Body of pancreas (tissue), 4 donors: Measurements from ENCODE around the gene SPP1. TPM values are rescaled to one million over a fixed set of nuclear protein-coding genes. Genes with fewer than 3 reads are reported as not detected.

ENCODE experiments used
- ATAC-seq: fragments of 150-250 bp; one replicate; pipeline ENCODE4 v1.9.1; 2016
- DNase-seq, 4 donors: peaks; one replicate each; pipeline ENCODE4 v3.0.0-alpha.2; 2019
- H3K27ac ChIP-seq, 4 donors: fragments of 200-600 bp; sonication (generic); 1 replicate in 3 of 4; 2 replicates in 1 of 4; pipeline versions ENCODE4 v1.5.1 to v1.6.1; 2016 to 2019; ENCODE audit warnings: mild to moderate bottlenecking in 1 of 4, mixed read lengths in 1 of 4, moderate library complexity in 1 of 4
- H3K27me3 ChIP-seq, 2 donors: fragments of 200-600 bp; sonication (generic); one replicate each; pipeline ENCODE4 v1.6.0; 2016; ENCODE audit warnings: mild to moderate bottlenecking in 1 of 2
- H3K36me3 ChIP-seq, 2 donors: fragments of 200-600 bp; sonication (generic); replicated peaks in 1 of 2; 2 replicates each; pipeline ENCODE4 v1.5.1; 2016; ENCODE audit warnings: low read depth in 2 of 2; ENCODE audit not compliant: insufficient read depth in 1 of 2
- H3K4me1 ChIP-seq: fragments of 200-600 bp; sonication (generic); one replicate; pipeline ENCODE4 v1.6.0; 2016
- H3K4me3 ChIP-seq, 2 donors: fragments of 200-600 bp; sonication (generic); 1 replicate in 1 of 2; 2 replicates in 1 of 2; pipeline ENCODE4 v1.5.1; 2016 to 2019
- H3K9me3 ChIP-seq, 3 donors: fragments of 200-600 bp; sonication (generic); 1 replicate in 2 of 3; 2 replicates in 1 of 3; pipeline ENCODE4 v1.5.1; 2016
- POLR2A ChIP-seq, 3 donors: fragments of 450-650 bp; IDR thresholded peaks; one replicate each; pipeline ENCODE4 v1.6.1; 2016; ENCODE audit warnings: antibody characterized with exemption in 3 of 3, mild to moderate bottlenecking in 2 of 3
- WGBS, 2 donors: methylation state at CpG; one replicate each; pipeline ENCODE4 v1.1.5; 2017; 5-methylcytosine and 5-hydroxymethylcytosine counted together
- intact Hi-C: fragments of 100-400 bp; cut with DNase I; formaldehyde crosslinking; loops from one replicate; pipeline ENCODE4 v1.15.1; 2023
- total RNA-seq, 2 donors: library from RNA; depleted of rRNA; stranded (reverse); fragments of >200 nt; gene quantifications; one replicate each; pipeline ENCODE4 v1.1.0, GENCODE V29; 2016
- TF ChIP-seq, protein P1 (sequence below), 7 experiments: fragments of 450-650 bp in 4 of 7; fragments of 200-600 bp in 3 of 7; sonication (generic) in 3 of 7; IDR thresholded peaks; one replicate each; pipeline ENCODE4 v1.5.1; 2016 to 2019; ENCODE audit warnings: antibody characterized with exemption in 7 of 7

SPP1 gene
- total RNA-seq, 2 donors from 2014 or later: 62.8 to 154 TPM

DNA sequence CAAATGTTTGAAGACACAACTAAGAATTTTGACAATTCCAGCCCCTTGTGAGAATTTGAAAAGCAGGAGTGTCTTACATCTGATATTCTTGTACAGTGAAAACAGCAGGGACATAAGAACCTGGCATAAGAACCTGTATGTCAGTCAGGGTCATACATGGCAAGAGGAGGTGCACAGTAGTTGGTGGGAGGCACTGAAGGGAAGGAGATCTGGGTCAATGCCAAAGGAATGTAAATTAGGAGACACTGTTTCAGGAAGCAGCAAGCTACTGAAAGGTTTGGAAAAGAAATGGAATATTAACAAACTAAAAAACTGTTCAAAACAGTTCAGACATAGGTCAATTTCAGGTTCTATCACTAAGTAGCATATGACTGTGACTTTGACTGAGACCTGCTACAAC, 25.0 kb upstream of the SPP1 start:
- Histone ChIP-seq H3K4me3 (no peak overlapping the region), H3K4me1 (peaks cover 15% of the 10 kb centered on the region), H3K36me3 (no peaks in the 10 kb centered on the region), H3K27me3 (no peaks in the 10 kb centered on the region), H3K9me3 (no peaks in the 10 kb centered on the region), H3K27ac (peak overlapping the region in 2 of 4 donors; percentile 31 to 70)
- no peak for DNase-seq
- no peak for ATAC-seq
- TF ChIP-seq POLR2A (IDR thresholded peaks at IDR 0.05): no peak
- TF ChIP-seq, protein P1, sequence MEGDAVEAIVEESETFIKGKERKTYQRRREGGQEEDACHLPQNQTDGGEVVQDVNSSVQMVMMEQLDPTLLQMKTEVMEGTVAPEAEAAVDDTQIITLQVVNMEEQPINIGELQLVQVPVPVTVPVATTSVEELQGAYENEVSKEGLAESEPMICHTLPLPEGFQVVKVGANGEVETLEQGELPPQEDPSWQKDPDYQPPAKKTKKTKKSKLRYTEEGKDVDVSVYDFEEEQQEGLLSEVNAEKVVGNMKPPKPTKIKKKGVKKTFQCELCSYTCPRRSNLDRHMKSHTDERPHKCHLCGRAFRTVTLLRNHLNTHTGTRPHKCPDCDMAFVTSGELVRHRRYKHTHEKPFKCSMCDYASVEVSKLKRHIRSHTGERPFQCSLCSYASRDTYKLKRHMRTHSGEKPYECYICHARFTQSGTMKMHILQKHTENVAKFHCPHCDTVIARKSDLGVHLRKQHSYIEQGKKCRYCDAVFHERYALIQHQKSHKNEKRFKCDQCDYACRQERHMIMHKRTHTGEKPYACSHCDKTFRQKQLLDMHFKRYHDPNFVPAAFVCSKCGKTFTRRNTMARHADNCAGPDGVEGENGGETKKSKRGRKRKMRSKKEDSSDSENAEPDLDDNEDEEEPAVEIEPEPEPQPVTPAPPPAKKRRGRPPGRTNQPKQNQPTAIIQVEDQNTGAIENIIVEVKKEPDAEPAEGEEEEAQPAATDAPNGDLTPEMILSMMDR (IDR thresholded peaks at IDR 0.05): no peak
- intact Hi-C loops: no loop called here

DNA sequence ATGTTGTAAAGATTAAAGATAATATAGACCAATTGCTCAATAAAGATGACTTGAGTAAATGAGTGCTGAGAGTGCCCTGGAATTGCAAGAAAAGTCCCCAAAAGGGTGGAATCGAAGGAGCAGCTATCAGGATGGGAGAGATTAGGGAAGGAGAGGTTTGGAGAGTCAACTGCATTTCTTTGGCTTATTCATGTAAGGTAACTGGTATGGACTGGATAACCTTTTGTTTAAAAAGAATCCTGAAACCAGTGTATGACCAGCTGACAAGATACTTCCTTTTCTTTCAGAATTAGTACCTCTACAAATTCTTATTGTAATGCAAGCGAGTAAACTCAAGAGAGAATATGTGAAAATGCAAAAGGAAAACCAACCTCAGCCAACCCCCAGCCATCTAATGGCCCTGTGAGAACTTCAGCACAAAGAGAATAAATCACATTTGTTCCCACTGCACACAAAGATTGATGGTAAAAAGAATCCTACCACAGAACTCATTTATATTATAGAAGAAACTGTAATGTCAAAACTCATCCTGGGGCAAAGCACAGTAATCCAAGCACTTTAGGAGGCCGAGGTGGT, 24.5 kb upstream of the SPP1 start:
- Histone ChIP-seq H3K9me3 (no peaks in the 10 kb centered on the region), H3K27me3 (no peaks in the 10 kb centered on the region), H3K36me3 (no peaks in the 10 kb centered on the region), H3K4me3 (no peak overlapping the region), H3K4me1 (peaks cover 15% of the 10 kb centered on the region), H3K27ac (peak overlapping the region in 1 of 4 donors; percentile 70)
- WGBS, 2 donors: 66 to 70% methylated on average over 3 of the region's 3 CpGs
- DNase-seq: no peak
- no peak for TF ChIP-seq POLR2A (IDR thresholded peaks at IDR 0.05)
- TF ChIP-seq, protein P1 (IDR thresholded peaks at IDR 0.05): no peak
- ATAC-seq: no peak
- intact Hi-C loops: no loop called here

DNA sequence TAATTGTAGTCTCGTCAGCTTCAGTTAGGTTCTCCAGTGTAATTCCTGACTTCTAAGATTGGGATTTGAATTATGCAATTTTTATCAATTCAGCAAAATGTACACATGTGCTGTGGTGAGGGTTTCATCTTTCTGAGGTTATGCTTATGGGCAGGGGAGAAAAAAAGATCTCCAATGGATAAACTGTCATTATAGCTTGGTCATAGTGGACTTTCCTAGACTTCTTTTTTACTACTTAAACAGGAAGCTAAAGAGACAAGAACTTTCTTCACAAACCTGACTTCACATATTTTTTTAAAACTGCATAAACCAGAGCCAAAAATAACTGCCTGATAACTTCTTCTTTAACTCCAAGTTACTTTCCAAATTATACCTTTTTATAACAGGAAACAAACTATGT, 21.7 kb upstream of the SPP1 start:
- H3K36me3 ChIP-seq: no peaks in the 10 kb centered on the region
- no peaks in the 10 kb centered on the region for H3K27me3 ChIP-seq
- TF ChIP-seq, protein P1 (IDR thresholded peaks at IDR 0.05): no peak
- DNase-seq (no peak), ATAC-seq (no peak)
- WGBS, 2 donors: 77 to 79% methylated on average over 1 of the region's 1 CpG
- no peaks in the 10 kb centered on the region for H3K9me3 ChIP-seq
- intact Hi-C loops: no loop called here
- H3K4me3 ChIP-seq: no peak overlapping the region
- H3K27ac ChIP-seq: no peak overlapping the region
- H3K4me1 ChIP-seq: peaks cover 15% of the 10 kb centered on the region

DNA sequence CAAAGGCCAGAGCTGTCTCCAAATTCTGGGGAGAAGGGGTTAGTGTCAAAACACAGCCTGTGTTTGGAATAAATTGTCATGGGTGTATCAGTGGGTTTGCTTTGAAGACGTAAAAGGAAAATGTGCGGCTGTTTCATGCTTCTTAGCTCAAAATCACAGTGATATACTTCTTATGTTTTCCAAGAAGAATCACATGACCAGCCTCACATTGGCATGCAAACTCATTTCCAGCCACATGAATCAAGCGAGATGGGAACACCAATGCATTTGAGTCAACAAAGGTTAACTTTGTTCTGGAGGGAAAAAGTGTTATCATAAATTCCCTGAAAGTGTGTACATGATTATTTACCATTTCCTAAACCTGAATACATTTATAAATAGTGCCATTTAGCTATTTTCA, 19.0 kb upstream of the SPP1 start:
- Histone ChIP-seq H3K27me3 (no peaks in the 10 kb centered on the region), H3K4me3 (no peak overlapping the region), H3K36me3 (no peaks in the 10 kb centered on the region), H3K9me3 (no peaks in the 10 kb centered on the region), H3K4me1 (no peaks in the 10 kb centered on the region), H3K27ac (no peak overlapping the region)
- intact Hi-C loops: no loop called here
- TF ChIP-seq, protein P1 (IDR thresholded peaks at IDR 0.05): no peak
- TF ChIP-seq POLR2A (IDR thresholded peaks at IDR 0.05): no peak
- DNase-seq (no peak), ATAC-seq (no peak)
- 79 to 82% methylated on average over 3 of the region's 3 CpGs for WGBS, 2 donors

DNA sequence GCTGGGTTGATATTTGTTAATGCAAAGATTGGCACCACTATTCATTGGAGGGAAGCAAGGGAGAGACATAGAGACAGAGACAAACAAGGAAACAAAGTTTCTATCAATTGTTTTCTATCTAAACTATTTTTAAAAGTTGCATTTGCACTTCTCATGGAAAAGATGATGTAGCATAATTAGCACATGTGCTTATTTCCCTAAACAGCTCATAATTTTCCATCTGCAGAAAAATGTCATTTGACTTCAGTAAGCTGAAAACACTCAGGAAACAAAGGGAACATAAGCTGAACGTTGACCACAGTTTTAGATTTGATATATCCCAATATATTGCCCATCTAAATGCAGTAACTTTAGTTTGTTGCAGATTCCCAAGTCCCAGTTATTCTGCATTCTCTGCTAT, 18.5 kb upstream of the SPP1 start:
- no peak overlapping the region for H3K27ac ChIP-seq
- no peaks in the 10 kb centered on the region for H3K27me3 ChIP-seq
- no peaks in the 10 kb centered on the region for H3K4me1 ChIP-seq
- no peak for DNase-seq
- ATAC-seq: no peak
- no peak overlapping the region for H3K4me3 ChIP-seq
- TF ChIP-seq POLR2A (IDR thresholded peaks at IDR 0.05): no peak
- TF ChIP-seq, protein P1 (IDR thresholded peaks at IDR 0.05): no peak
- 37 to 58% methylated on average over 1 of the region's 1 CpG for WGBS, 2 donors
- H3K36me3 ChIP-seq: no peaks in the 10 kb centered on the region
- intact Hi-C loops: no loop called here
- no peaks in the 10 kb centered on the region for H3K9me3 ChIP-seq
